H1 (cell line): ENCODE measurements around the gene CACNA1C. TPM values are rescaled to one million over a fixed set of nuclear protein-coding genes. Genes with fewer than 3 reads are reported as not detected.

ENCODE experiments used
- CEBPB ChIP-seq: IDR thresholded peaks from 2 replicates; pipeline ENCODE4 v1.6.1; 2012; ENCODE audit warnings: low read depth, low read length
- HDAC2 ChIP-seq, 2 experiments: fragments of 300-600 bp in 1 of 2; sonication (generic) in 1 of 2; IDR thresholded peaks; 2 replicates each; pipeline ENCODE4 v1.6.1; 2011 to 2012; ENCODE audit warnings: low read depth in 2 of 2, low read length in 2 of 2, mild to moderate bottlenecking in 2 of 2, moderate library complexity in 2 of 2, borderline replicate concordance in 1 of 2, inconsistent platforms in 1 of 2
- POU5F1 ChIP-seq: IDR thresholded peaks from 2 replicates; pipeline ENCODE4 v1.6.1; 2011; ENCODE audit warnings: low read depth, mild to moderate bottlenecking, low read length, moderate library complexity
- TCF12 ChIP-seq: IDR thresholded peaks from 2 replicates; pipeline ENCODE4 v1.6.1; 2011; ENCODE audit warnings: low read depth, mild to moderate bottlenecking, low read length
- polyA plus RNA-seq, 7 experiments: library from polyadenylated mRNA; depleted of rRNA in 3 of 7; stranded (reverse) in 5 of 7; unstranded in 2 of 7; fragments of >200 nt in 5 of 7; fragments of 200-250 nt in 2 of 7; gene quantifications; 1 replicate in 5 of 7; 2 replicates in 1 of 7; 4 replicates in 1 of 7; pipeline versions ENCODE4 v1.2.1 to v1.2.3, GENCODE V29; 2011 to 2013; ENCODE audit warnings: missing spikeins in 2 of 7, mixed read lengths in 2 of 7
- total RNA-seq: library from RNA; stranded (reverse); fragmentation: NEBNext Ultra II Directional; extraction: Animal tissue kit (Norgen Biotek cat#: 25700); gene quantifications from 2 replicates; pipeline ENCODE4 v1.2.1, GENCODE V29; 2021

Gene CACNA1C
- total and polyA plus RNA-seq, 2 of the 8 experiments (the other 6 are each of a cell fraction or from before 2014, with no cell fraction given) = 1.3 TPM

GRCh38 chr12:2416158-2416557, 363.4 kb downstream of the CACNA1C start (continued):
- TF ChIP-seq HDAC2 (IDR thresholded peaks at IDR 0.05; ENCODE audit: borderline replicate concordance in 1 of 2, low read depth in 2 of 2, low read length in 2 of 2) = no peak
- TF ChIP-seq TCF12 = no peak
- no peak for TF ChIP-seq CEBPB
- no peak for TF ChIP-seq POU5F1
